Esophagus muscularis mucosa (tissue), 3 donors: ENCODE data around the gene MTHFD2L.

Source experiments
- EP300 ChIP-seq: sonication (generic); formaldehyde crosslinking; IDR thresholded peaks from one replicate; pipeline ENCODE4 v1.6.1; 2017; ENCODE audit warnings: antibody characterized with exemption
- TF ChIP-seq, protein P1 (sequence below), 3 experiments: fragments of 200-600 bp in 2 of 3; fragments of 450-650 bp in 1 of 3; sonication (generic) in 2 of 3; IDR thresholded peaks; one replicate each; pipeline ENCODE4 v1.5.1; 2017 to 2019; ENCODE audit warnings: antibody characterized with exemption in 3 of 3, mild to moderate bottlenecking in 2 of 3, moderate library complexity in 1 of 3

DNA sequence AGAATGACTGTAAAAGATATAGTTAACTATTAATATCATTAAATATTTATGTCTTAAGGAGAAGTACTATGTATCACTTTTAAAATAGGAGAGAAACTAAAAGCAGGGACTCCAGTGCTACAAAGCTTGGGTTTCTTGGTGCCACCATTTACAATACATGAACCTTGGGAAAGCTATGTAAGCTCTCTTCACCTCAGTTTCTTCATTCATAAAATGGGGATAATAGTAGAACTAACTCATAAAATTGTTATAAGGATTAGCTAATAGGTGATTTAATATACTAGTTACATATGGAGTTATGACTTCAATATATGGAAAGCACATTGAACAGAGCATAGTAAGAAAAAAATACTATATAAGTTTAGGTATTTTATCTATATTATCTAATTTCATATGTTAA, 174.0 kb downstream of the MTHFD2L start:
- TF ChIP-seq, protein P1, sequence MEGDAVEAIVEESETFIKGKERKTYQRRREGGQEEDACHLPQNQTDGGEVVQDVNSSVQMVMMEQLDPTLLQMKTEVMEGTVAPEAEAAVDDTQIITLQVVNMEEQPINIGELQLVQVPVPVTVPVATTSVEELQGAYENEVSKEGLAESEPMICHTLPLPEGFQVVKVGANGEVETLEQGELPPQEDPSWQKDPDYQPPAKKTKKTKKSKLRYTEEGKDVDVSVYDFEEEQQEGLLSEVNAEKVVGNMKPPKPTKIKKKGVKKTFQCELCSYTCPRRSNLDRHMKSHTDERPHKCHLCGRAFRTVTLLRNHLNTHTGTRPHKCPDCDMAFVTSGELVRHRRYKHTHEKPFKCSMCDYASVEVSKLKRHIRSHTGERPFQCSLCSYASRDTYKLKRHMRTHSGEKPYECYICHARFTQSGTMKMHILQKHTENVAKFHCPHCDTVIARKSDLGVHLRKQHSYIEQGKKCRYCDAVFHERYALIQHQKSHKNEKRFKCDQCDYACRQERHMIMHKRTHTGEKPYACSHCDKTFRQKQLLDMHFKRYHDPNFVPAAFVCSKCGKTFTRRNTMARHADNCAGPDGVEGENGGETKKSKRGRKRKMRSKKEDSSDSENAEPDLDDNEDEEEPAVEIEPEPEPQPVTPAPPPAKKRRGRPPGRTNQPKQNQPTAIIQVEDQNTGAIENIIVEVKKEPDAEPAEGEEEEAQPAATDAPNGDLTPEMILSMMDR (IDR thresholded peaks at IDR 0.05) = no peak
- no peak for TF ChIP-seq EP300
